HG03457 (cell line): ENCODE results near the gene ANAPC10.

Source experiments
- ATAC-seq: cut with Tn5 transposase; IDR thresholded peaks from one replicate; pipeline ENCODE4 v1.9.1; 2021; ENCODE audit warnings: moderate number of reproducible peaks; ENCODE audit not compliant: unreplicated experiment

Gene ANAPC10

DNA sequence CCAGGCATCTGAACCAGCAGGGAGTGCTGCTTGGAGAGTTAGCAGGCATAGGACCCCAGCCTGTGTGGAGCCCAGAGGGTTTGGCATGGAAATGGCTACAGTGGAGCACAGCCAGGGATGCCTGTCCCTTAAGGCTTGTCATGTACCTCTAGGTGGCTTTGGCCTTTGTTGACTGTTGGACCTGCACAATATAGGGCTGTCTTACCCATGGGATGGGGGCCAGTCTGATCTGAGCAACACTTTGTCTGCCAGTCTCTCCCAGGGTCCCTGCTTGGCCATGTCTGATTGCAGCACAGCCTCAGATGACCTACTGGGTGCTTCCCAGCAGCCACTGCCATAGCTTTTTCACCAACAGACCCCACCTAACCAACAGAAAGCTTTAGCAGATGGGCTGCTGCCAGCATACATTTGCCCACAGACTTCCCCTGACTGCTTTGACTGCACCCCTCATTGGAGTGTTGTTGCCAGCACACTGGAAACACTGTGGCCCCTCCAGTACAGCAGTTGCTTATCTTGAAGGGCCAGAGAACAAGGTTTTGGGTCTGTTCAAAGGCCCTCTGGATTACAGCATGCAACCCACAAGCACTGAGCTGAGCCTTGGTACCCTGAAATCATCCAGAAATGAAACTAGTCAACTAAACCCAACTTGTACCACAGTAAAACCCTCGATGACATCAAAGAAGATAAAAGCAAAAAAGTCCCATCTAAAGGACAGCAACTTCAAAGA is 22.1 kb downstream of the ANAPC10 start:
- ATAC-seq = no peak

DNA sequence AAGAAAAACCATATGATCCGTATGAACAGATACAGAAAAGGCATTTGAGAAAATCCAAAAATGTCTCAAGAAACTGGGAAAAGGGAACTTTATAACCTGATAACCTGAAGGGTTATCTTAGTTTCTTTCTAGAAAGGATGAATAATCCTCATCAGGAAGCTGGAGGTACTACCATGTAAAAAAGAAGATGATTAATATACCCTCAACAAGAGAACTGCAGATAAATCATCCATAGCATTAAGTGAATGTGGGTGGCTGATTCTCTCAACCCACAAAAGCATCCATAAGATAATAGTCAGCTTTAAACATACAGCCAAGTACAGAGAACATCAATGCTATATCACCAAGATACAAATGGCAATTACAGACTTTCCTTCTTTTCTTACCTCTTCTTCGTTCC is 26.4 kb downstream of the ANAPC10 start:
- no peak for ATAC-seq

DNA sequence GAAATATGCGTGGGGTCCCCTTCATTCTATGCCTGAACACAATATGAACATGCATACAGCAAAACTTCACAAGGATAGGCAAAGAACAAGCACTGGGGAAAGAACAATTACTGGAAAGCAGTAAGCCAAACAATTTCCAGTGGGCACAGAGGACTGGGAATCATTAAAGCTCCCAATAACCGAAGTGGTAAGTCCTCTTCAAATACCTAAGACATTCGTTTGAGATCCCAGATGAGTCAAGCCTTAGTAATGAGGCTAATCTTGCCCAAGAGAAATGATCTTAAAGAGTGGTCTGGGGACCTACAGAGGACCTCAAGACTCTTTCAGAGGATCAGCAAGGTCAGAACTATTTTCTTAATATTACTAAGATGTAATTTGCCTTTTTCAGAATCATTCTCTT is 28.6 kb downstream of the ANAPC10 start:
- no peak for ATAC-seq

DNA sequence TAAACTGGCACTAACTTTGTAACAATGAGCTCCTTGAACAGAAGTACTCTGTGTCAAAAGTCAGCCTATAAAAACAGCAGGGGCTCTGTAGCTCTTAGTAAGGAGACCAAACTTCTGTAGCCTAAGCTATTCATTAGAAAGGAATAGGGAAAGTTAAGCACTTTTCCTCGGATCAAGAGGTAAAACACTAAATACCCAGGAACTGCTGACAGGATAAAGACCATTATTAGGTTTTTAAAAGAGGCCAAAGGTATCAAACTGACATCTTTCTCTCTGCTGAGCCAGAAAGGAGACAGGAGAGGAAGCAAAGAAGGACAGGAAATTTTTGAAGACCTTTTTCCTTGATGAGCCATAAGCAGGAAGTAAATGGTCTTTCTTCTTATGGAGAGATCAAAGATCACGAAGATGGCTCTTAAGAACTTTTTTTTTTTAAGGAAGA is 31.9 kb downstream of the ANAPC10 start:
- no peak for ATAC-seq

DNA sequence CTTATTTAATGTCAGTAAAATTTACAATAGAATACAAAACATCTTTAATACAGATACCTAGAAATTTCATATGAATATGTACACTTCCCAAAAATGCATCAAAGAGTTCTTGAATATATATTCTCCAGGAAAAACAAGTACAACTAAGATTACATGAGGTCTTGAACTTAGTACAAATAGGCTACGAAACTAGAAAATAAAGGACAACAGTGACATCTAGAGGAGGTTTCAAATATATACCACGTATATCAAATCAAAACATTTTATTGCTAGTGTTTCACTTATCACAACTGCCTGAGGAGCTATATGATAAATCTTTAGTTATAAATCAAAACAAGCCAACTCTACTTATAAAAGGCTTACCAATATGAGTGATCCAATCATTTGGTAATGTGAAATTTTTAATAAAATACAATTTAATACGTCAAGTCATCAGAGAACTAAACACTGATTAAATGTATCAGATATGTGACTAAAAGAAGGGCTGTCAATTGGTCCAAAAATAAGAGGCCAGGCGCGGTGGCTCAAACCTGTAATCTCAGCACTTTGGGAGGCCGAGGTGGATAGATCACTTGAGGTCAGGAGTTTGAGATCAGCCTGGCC is 36.6 kb downstream of the ANAPC10 start:
- ATAC-seq = peak; percentile 56

DNA sequence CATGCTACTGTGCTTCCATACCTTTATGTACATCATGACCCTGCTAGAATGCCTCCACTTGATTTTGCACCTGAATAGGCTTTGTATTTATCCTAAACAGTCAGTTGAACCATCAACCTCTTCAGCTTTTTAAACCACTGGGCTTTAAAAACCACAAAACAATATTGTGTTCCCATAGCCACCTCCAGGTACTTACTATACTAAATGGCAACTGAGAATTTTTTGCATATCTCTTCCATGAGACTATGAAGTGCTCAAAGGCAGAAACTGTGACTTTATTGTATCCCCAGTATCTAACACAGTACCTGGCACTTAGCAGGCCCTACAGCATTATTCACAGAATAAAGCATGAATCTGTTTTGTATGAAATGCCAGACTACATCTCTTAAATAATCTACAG is 39.7 kb downstream of the ANAPC10 start:
- no peak for ATAC-seq

DNA sequence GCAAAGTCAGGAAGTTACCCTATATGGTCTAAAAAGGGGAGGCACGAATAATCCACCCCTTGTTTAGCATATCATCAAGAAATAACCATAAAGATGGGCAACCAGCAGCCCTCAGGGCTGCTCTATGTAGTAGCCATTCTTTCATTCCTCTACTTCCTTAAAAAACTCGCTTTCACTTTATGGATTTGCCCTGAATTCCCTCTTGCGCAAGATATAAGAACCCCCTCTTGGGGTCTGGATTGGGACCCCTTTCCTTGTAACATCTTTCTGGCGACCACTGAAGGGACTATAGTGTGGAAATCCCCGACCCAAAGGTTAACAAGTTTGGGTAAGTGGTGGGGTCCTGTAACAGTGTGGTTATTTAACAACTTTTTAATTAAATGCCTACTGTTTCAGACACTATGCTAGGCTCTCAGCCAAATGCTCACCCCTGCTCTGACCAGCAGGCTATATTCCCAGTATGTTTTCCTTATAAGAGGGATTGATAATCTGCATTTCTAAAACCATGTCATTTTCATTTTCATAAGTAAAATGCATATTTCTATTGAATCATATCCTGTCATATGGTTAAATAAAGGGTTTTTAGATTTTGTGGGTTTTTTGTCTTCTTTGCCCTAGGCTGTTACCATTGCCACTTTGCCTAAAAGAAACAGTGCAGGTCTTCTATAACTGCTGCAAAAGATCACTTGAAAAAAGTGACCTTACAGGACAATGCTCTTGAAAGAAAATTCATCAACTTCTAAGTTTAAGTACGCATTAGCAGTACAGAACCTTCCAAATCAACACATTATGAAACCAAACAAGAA is 41.5 kb downstream of the ANAPC10 start:
- ATAC-seq = no peak

DNA sequence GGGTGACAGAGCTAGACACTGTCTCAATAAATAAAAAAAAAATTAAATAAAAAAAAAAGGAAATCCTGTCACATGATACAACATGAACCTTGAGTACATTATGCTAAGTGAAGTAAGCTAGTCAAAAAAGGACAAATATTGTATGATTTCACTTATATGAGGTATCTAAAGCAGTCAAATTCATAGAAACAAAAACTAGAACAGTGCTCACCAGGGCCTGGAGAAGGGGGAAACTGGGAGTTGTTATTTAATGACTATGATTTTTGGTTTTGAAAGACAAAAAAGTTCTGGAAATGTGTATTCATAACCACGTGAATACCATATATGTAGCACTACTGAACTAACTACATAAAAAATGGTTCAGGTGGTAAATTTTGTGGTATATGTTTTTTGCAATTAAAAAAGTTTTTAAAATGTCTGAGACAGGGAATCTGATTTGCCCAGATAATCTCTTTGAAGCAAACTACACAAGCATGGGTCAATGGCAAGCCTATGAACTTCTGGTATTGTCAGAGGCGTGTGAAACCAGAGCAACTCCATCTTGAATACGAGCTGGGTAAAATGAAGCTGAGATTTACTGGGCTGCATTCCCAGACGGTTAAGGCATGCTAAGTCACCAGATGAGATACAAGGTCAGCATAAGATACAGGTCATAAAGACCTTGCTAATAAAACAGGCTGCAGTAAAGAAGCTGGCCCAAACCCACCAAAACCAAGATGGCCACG is 42.3 kb downstream of the ANAPC10 start:
- ATAC-seq = no peak

DNA sequence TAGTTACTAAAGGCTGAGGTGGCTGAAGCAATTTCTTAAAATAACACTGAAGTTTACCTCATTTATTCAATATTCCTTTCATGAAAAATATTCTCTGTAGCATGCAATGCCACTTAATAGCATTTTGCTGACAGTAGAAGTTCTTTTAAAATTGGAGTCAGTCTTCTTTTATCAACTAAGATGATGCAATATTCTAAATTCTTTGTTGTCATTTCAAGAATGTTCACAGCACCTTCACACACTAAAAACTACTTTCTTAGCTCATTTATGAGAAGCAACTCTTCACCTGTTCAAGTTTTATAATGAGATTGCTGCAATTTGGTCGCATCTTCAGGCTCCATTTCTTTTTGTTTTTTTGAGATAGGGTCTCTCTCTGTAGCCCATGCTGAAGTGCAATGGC is 48.8 kb downstream of the ANAPC10 start:
- no peak for ATAC-seq

DNA sequence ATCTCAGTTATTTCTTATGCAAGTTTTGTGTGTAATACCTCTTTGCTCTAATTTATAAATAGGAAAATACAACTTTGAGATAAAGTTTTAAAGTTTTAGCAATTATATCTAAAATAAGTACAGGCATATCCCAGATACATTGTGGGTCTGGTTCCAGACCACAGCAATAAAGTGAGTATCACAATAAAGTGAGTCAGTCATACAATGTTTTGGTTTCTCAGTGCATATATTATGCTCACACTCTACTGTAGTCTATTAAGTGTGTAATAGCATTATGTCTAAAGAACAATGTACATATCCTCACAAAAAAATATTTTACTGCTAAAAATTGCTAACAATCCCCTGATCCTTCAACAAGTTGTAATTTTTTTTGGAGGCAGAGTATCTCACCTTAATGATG is 49.2 kb downstream of the ANAPC10 start:
- ATAC-seq = no peak

DNA sequence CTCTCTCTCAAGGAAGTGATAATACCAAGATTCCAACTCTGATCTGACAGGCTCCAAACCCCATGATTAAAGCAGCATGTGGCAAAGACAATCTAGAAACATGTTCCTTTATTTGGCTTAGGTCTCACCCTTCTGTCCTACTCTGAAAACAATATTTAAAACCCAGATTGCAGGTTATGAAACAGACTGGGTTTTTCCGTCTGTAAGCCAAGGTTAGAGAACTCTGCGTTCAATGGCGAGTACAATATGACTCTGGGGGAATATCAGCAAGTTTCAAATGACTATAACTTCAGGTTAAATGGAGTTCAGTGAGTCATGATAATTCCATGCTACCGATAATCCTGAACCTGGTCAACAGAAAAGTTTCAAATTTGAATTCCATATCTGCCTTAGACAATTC is 50.8 kb downstream of the ANAPC10 start:
- peak; percentile 58 for ATAC-seq

DNA sequence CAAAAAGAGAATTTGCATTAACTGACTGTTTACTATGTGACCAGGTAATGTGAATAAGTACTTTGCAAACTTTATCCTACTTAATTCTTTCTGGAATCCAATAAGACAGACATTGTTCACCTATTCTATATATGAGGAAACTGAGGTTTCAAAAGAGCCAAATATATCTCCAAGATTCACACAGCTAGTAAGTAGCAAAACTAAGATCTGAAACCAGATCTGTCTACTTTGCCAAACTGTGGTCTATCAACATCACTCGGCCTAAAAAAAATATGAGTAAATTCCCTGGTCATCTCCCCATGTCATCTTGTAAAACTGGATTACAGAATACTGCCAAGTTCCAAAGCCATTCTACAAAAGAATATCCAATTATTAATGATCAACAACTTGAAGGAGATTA is 52.8 kb downstream of the ANAPC10 start:
- peak; percentile 38 for ATAC-seq

DNA sequence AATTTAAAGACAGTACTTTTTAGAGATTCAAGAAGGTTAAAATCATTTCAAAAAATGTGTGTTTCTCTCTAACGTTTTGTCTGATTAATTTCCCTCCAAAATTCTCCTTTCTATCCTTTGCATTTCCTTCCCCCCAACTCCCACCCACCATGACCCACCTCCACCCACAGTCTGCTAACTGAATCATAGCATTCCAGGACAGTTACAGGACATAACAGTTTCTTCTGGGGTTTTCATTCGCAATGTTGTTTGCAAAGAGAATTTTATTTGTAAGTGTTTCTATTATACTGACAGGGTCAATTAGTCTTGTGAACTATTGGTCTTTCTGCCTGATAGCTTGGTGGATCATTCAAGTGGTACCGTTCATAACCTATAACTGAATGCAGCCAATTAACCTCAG is 53.7 kb downstream of the ANAPC10 start:
- ATAC-seq = no peak

DNA sequence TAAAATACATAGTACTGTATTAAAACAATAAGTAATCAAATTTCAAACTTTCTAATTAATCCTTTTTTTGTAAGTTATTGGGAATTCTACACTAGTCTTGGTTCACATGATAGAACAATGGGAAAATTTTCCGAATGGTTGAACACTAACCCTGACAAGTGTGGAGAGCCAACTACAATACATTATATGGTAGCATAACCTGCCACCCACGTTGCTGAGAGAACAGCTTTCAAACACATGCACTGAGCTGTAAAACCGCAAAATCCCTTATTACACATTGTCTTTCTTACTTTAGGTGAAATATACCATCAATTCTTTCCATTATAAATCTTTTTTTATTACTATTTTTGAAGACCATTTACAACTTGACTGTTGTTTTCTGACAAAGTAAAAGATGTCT is 54.7 kb downstream of the ANAPC10 start:
- ATAC-seq = no peak

DNA sequence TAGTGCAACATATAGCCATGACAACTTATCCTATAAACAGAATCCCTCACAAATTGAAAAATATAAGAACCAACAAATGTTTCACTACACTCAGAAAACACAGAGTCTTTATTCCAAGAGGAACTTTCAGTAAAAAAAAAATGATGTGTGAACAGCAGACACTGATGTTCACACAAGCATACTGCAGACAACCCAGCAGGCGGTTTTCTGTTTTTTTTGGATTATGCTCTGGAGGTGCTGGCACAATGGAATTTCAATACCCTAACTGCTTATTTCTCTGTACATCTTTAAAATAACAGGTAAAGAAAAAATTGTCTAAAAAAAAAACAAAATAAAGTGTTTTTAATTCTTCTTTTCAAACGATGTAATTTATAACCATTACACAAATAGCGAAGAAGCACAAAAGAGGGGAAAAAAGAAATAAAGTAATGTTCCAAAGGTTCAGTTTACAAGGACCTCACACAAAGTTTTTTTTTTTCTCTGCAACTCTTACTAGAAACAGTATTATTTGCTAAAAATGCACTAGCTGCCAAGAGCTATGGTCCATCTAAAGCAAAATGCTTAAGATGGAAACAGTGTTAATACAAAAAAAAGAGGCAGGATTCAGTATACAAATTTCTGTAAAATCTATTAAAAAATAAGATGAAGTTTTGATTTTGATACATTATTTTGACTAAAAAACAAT is 55.3 kb downstream of the ANAPC10 start:
- no peak for ATAC-seq

DNA sequence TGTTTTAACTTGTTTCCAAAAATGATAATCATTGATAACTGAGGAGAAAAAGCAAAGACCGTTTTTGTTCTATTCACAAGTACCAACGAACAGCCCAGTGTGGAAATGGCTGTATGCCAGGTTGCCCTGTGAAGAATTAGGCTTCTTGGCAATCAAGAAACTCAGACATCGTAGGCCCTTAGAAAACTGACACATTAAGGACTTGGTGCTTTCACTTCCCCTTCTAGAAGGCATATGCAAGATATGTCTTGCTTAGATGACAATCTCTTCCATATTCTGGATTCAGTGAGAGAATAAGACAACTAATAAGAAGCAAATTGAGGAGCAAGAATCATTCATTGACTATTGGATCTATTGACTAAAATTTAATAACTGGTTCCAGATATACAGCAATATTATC is 56.6 kb downstream of the ANAPC10 start:
- ATAC-seq = peak; percentile 95

DNA sequence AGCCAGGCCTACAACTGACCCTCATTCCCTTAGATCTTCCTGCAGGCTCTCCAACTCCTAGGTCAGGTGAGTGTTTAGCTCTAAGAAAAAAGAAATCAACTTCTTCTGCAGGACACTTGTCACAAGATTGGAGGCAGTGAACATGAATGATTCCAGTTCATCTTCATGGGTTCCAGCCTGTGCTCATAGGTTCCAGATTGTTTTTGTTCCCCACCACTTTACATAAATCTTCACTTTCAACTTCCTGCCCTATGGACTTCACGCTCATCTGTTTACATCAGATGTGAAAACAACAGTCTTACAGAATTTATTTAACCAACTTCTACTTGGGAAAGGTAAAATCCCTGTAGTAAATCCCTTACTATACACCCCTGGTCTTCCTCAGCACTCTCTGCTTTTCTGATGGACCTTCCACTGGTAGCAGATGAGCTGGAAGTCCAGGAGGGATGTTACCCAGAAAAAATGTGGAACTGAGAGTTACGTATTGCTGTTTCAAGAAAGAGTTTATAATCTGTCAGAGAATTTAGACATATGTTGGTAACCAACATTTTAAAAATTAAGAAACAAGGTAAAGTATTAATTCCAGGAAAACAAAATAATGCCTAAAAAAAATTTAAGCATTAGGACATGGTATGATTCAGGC is 62.4 kb downstream of the ANAPC10 start:
- ATAC-seq = no peak

DNA sequence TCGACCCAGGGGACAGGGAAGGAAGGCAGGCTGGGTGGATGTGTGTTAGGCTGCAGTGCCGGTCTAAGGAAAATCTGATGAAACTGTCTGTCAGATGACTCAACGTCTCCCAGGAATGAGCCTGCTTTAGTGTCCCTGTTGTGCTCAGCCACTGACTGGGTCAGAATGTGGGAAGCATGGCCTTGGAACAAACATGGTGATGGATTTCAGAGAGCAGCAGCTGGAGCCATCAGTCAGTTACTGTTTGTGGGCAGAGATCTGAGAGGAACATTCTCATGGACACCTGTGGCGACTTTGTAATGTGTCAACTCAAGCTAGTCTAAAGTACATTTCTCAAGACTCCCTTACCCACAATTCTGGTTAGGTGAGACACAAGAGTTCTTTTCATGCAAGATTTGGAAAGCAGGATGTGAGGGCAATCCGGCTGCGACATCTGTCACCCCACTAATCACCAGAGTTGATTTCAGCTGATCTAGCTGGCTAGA is 63.2 kb downstream of the ANAPC10 start:
- no peak for ATAC-seq

DNA sequence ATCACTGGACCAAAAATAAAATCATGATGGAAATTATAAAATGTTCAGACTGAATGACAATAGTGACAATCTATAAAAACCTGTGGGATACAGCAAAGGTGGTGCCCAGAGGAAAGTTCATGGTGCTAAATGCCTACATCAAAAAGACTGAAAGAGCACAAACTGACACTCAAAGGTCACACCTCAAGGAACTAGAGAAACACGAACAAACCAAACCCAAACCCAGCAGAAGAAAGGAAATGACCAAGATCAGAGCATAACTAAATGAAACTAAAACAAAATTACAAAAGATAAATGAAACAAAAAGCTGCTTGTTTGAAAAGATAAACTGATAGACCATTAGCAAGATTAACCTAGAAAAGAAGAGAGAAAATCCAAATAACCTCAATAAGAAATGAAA is 78.7 kb downstream of the ANAPC10 start:
- ATAC-seq = no peak

DNA sequence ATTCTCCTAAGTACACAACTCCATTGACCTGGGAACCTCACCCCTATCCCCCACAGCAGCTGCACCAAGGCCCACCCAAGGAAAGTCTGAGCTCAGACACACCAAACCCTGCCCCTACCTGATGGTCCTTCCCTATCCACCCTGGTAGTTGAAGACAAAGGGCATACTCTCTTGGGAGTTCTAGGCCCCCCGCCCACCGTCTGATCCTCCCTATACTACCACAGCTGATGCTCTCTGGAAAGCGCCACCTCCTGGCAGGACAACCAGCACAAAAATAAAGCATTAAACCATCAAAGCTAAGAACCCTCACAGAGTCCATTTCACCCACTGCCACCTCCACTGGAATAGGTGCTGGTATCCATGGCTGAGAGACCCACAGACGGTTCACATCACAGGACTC is 83.6 kb downstream of the ANAPC10 start:
- no peak for ATAC-seq
